HS-5 (cell line): ENCODE measurements around the gene PATL2.
"Not testable (repeated sequence)": the region's sequence is repeated elsewhere in the genome, so short reads cannot be mapped to it uniquely, and the experiment has no call there.

Experiments used
- DNase-seq: peaks from one replicate; pipeline ENCODE4 v3.0.0-alpha.2; 2012; ENCODE audit warnings: low read depth

The PATL2 gene

DNA sequence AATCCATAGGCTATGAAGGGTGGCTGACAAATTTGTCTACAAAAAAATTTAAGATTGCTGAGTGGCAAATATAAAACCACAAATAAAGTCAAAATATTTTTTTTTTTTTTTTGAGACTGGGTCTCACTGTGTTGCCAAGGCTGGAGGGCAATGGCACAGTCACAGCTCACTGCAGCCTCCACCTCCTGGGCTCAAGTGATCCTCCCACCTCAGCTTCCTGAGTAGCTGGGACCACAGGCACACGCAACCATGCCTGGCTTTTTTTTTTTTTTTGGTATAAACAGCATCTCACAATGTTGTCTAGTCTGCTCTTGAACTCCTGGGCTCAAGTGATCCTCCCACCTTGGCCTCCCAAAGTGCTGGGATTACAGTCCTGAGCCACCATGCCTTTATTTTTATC is 20.9 kb downstream of the PATL2 start:
- not testable (repeated sequence) for DNase-seq

DNA sequence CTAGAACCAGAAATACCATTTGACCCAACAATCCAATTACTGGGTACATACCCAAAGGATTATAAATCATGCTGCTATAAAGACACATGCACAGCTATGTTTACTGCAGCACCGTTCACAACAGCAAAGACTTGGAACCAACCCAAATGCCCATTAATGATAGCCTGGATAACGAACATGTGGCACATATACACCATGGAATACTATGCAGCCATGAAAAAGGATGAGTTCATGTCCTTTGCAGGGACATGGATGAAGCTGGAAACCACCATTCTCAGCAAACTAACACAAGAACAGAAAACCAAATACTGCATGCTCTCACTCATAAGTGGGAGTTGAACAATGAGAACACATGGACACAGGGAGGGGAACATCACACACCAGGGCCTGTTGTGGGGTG is 21.8 kb downstream of the PATL2 start:
- DNase-seq: not testable (repeated sequence)

DNA sequence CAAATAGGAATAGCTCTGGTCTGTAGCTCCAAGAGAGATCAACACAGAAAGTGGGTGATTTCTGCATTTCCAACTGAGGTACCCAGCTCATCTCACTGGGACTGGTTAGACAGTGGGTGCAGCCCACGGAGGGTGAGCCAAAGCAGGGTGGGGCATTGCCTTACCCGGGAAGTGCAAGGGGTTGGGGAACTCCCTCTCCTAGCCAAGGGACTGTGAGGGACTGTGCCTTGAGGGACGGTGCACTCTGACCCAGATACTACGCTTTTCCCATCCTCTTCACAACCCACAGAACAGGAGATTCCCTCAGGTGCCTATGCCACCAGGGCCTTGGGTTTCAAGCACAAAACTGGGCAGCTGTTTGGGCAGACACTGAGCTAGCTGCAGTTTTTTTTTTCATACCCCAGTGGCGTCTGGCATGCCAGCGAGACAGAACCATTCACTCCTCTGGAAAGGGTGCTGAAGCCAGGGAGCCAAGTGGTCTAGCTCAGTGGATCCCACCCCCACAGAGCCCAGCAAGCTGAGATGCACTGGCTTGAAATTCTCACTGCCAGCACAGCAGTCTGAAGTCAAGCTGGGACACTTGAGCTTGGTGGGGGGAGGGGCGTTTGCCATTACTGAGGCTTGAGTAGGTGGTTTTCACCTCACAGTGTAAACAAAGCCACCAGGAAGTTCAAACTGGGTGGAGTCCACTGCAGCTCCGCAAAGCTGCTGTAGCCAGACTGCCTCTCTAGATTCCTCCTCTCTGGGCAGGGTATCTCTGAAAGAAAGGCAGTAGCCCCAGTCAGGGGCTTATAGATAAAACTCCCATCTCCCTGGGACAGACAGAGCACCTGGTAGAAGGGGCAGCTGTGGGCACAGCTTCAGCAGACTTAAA is 28.1 kb downstream of the PATL2 start:
- not testable (repeated sequence) for DNase-seq

DNA sequence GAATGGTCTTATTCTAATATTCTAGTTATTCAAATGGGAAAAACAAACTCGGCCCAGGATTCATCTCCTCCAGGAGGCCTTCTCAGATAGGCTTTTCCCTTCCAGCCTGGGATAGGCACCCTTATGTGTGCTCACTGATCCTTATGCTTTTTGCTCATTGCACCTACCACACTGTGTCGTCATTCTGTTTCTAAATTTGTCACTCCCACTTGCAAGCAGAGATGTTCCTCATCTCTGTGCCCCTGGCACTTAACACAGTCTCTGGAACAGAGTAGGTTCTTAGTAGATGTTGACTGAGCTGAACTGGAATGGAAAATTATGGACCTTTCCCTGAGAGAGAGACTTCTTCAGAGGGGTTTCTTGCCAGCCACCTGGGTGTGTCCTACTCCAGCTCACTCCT is 28.9 kb downstream of the PATL2 start:
- DNase-seq: no peak

DNA sequence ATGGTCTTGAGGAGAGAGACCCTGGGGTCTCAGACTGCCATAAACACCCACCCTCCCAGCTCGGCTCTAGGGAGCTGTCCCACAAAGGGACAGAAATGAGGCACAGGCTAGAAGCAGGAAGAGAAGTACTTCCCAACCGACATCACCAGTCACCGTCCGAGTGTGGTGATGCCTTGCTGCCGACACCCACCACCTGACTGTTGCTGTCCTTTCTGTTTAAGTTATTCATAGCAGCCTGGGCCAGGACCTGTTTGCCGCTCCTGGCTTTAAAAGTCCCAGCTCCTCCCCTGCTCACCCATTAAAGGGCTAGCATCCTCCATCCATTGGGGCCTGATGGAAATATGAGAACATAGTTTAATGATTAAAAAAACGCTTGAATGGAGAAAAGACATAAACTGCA is 34.4 kb downstream of the PATL2 start:
- DNase-seq: no peak

DNA sequence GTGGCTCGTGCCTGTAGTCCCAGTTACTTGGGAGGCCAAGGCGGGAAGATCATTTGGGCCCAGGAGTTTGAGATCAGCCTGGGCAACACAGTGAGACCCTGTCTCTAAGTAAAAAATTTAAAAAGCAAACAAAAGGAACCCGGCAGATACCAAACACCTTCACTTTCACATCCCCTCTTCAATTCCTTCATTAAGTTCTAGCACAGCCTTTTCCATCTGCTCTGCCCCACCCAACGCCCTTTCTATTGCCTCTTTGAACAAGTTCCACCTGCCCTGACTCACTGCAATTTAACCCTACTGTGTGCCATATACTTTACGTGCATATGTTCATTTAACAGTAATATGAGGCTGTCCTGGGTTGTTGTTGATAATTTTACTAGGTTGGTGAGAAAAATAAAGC is 35.2 kb downstream of the PATL2 start:
- no peak for DNase-seq

DNA sequence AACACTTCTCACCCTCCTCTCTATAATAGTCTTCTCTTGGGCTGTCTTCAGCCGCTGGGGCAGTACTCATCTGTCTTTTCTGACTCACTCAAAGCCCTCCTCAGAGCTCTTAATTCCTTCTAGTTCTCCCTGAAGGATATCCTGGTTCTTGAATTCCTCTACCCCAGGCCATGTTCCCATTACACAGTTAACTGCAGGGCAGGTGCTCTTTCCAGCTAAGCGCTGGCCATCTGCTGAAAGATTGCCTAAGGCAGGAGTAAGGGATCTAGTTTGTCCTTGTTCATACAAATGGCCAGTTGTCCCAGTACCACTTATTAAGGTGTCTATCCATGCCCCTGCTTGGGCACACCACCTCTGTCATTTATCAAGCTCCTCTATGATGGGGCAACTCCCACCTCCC is 37.5 kb downstream of the PATL2 start:
- DNase-seq: no peak

DNA sequence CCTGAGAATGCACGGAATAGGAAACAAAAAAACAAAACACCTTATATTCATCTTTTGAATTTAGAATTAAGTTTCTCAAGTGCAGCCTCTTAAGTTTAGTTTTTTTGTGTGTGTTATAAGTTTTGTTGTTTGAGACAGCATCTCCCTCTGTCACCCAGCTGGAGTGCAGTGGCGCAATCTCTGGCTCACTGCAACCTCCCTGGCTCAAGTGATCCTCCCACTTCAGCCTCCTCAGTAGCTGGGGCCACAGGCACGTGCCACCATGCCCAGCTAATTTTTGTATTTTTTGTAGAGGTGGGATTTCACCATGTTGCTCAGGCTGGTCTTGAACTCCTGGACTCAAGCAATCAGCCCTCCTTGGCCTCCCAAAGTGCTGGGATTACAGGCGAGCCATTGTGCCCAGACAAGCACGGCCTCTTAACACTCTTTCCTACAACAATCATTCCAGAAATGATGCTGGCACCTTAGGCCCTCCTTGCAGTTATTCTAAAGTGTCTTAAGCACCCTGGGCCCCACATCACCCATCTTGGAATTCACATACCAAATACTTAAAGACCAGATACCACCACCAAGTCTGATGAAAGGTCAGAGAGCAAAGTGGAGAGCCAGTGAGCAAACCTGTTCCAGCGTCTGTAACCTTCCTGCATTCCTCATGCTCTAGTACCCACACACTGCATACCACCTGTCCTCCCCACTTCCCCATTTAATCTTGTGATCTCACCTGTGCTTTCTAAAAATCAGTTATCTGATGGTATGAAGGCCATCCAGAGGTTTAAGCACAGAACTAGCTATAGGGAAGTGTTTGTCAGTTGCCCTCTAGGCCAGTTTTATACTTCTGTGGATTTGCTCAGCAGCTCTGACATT is 40.8 kb downstream of the PATL2 start:
- DNase-seq: no peak

DNA sequence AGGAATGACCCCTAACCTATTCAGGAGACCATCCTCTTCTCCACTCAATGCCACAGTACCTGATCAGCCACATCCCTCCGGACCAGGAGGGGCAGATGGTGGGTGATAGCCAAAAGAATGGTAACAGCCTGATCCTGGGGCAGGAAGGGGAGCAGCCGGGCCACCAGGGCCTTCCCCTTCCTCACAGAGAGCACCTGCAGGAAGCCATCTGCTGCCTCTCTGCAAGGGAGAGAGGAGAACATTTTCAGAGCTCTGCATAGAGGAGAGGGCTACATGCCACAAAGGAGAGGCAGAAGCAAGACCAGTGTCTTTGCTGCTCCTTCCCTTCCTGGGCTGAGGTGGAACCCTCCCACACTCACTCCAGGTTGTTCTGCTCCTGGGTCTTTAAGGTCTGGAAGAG is 42.2 kb downstream of the PATL2 start:
- DNase-seq: no peak

DNA sequence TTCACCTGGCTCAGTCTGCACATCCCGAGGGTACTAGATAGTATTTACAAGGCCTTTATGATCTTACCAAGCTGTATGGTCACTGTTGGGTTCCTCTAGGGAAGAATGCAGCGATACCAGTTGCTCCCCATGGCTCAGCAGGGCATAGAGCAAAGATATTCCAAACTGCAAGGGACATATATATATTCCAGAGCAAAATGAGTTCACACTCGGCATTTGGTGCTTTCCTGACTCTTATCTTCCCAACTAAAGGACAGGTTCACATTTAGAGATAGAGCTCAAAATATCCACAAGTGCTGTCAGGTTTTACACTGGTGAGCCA is 44.1 kb downstream of the PATL2 start:
- no peak for DNase-seq

DNA sequence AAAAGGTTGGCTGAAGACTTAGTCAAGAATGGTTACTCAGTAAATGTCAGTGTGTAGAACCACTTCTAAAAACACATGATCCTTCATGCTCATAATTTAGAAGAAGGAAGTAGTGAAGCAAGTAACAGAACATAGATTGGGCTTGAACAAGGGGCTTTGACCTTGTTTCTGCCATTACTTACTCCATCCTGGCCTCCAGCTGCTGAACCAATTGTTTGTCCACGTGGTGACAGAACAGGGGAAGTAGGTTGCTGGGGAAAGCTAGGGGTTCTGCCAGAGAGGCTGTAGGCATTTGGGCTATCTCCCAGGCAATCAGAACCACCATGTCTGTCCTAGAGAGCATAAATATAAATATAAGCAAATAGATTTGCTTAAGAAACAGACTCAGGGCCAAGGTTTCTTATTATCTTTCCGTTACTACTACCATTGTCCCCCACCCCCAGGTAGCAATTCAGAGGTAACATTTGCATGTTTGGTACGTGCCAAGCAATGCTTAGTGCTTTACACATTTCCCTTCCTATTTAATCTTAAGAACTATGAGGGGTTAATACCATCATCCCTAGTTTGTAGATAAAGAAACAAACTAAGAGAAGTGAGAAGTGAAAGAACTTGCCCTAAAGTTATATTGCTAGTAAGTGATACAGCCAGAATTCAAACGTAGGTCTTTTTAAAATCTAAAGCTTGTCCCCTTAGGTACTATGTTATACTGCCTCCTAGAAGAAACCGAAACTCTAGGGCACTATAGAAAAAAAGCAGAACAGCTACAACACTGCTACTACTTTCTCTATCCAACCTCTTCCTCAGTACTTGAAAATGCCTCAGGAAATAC is 44.7 kb downstream of the PATL2 start:
- DNase-seq: no peak

DNA sequence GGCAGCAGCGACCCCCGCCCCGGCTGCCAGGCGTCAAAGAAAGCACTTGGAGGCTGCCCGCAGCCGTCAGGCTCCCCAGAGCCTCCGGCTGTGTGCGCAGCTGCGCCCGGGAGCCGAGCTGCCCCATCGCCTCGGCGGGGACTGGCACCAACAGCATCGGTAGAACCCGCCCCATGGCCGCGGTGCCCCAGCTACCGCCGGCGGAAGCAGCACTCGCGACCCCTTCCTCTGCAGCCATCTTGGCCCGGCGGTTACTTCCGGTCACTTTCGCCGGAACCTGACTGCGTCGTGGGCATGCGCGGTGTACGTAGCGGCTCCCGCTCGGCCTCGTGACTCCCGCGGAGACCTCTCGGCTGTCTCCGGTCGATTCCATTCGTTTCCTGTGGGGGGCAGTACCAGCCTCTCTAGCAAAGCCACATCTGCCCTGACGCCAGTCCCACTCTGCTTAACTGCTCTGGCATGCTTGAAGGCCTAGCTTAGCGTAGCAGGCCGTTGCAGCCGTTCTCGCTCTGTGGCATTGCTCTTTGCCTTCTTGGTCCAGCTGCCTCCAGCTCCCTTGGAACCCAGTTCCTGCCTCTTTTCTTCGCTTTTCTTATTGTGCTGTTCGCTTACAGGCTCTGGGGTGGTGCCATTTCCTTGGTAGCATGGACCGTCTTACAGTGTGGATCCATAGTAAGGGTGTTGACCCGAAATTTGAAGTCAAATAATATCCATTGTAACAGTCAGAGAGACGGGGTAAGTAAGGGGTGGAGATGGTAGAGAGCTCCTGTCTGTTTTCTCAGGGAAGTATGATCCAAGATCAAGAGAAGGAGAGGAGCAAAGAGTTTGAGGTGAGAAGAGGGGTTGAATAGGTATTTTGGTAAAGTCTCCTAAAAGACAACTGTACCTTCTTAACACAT is 47.5 kb downstream of the PATL2 start, which contains the start of gene SPG11:
TSS of gene SPG11 (minus strand) at position 253 of the 899 bp plus-strand sequence. CDS start at position 238, 15 bp downstream.
- DNase-seq: peak; percentile 93

DNA sequence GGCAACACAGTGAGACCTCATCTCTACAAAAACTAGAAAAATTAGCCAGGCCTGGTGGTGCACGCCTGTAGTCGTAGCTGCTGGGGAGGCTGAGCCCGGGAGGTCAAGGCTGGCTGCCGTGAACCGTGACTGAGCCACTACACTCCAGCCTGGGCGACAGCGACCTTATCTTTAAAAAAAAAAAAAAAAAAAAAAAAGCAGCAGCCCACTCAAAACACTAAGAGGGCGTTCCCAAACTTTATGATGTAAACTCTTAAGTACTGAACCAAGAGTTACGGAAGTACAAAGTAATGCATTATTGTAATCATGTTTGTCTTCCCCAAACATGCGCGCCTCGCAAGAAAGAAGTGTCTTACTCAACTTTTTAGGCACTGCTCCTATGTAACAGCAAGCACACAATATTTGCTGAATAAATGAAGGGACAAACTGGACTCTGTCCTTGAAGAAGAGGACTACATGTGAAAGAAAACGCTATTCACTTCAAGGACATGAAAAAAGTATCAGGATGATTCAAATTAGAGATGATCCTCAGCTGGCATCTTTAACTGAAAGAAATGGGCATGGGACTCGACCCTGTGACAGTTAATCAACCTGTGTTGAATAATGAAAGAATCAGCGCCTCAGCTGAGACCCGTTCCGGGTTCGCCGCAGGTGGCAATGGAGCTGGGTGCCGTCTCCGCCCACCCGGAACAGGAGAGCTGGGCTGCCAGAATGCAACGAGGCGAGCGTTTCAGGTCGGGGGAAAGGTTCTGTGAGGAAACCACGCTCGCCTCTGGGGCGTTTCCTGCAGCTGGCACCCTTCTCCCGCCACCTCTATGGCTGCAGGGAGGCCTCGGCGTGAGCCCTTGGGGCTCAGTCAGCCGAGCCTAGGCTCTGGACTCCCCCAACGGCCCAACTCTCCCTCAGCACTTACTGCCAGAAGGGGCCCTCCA is 48.4 kb downstream of the PATL2 start:
- no peak for DNase-seq

DNA sequence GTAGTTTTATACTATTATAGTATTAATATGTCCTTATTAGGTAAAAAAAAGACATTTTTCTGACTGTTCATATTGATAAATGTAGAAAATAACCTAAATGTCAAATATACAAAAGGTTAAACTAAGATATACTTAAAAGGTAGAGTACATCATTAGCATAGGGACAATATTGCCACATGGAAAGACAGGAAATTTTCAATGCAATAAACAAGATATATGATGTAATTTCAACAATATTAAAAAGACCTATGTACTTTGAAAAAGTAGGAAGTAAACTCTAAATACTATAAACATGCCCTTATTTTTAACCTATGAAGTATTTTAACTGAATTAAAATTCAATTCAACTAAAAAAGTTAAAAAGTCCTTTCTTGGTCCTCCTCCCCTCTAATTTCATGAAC is 49.5 kb downstream of the PATL2 start:
- no peak for DNase-seq

DNA sequence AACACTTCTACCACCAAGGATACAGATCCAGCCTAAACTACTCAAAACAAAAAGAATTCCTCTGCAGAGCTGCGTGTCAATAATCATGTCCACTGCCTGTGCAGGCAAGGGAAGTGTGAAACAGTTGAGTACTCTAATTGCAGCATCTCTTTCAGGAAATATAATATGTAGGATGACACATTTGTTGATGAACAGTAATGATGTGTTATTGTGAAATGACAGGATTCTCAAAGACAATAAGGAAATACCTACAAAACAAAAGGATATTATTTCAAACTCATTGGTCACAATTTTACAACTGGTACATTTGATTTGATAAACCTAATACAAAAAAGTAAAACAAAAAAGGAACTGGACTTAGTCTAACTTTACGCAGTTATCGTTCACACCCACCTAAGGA is 52.1 kb downstream of the PATL2 start:
- no peak for DNase-seq

DNA sequence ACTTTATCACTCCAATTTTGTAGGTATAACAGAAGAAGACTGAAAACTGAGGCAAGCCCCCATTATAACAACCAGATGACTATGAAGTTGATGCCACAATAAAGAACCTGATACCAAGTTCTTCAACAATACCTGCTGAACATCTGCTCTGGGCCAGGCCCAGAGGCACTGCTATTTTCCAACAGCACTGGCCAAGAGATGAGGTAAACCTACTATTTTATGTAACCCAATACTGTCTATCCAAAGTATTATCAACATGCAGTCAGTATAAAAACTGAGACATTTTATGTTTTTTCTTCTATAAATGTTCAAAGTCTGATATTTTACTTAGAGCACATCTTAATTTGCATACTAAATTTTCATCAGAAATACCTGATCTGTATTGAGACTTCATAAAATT is 53.7 kb downstream of the PATL2 start:
- no peak for DNase-seq

DNA sequence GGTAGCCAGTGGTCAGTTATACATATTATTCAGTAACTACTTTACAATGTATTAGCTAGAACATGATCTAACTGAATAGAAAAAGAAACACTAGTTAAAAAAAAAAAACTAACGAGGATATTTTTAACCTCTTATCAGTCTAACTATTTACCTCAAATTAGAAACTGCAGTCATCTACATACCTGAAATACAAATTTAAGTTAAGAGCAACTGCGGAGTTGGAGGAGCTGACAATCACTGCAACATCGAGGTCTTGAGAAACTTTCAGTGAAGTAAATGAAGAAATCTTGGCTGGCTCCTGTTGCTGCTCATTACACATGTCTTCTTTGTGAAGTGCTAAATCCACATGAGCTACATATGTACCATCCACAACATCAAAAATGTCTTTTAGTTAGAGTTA is 54.2 kb downstream of the PATL2 start:
- DNase-seq: no peak

DNA sequence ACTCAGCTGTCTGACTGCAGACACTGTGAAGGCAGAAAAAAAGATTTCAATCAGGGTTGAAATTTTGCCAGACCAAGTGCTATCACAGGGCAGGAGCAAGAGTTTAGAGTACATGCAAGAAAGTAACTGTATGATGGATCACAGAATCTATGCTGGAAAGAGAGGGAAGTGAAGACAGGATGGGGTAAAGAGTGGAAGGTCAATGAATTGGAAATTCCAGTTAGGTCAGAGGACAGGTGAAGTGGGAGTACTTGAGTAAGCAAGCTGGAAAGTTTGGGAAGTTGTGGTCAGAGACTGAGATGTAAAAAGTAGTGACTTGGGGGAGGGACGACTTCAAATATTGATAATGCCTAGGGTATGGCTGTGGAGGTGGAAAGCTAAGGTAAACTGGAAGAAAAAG is 54.8 kb downstream of the PATL2 start:
- no peak for DNase-seq

DNA sequence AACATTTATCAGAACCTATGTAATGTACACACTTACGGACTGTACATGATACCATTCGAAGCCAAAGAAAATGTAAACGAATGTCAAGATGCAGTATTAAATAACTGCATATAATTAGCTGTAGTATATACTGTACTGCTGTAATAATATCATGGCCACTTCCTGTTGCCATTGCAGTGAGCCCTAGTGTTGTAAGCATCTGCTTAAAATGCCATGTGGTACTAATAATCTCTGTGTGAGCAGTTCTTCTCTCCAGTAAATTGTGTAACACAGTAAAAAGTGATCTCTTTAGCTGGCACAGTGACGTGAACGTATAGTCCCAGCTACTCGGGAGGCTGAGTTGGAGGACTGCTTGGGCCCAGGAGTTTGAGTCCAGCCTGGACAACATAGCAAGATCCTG is 56.3 kb downstream of the PATL2 start:
- peak; percentile 13 for DNase-seq

DNA sequence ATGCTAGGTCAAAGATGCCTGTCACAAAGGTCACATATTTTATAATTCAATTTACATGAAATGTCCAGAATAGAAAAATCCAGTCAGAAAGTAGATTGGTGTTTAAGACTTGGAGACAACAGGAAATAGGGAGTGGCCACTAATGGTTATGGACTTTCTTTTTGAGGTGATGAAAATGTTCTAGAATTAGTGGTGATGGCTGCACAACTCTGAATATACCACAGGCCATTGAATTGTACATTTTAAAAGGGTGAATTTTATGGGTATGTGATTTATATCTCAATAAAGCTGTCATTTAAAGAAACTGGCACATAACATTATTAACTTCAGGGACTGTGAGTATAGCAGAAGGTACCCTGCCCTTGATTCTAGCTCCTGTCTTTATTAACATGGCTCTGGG is 63.5 kb downstream of the PATL2 start:
- DNase-seq: no peak
